AG08396 (cell line): ENCODE measurements around the gene SELENOM.

Experiments used
- DNase-seq: peaks from one replicate; pipeline ENCODE4 v3.0.0; 2012; ENCODE audit warnings: low spot score, mixed read lengths

The SELENOM gene, protein sequence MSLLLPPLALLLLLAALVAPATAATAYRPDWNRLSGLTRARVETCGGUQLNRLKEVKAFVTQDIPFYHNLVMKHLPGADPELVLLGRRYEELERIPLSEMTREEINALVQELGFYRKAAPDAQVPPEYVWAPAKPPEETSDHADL

DNA sequence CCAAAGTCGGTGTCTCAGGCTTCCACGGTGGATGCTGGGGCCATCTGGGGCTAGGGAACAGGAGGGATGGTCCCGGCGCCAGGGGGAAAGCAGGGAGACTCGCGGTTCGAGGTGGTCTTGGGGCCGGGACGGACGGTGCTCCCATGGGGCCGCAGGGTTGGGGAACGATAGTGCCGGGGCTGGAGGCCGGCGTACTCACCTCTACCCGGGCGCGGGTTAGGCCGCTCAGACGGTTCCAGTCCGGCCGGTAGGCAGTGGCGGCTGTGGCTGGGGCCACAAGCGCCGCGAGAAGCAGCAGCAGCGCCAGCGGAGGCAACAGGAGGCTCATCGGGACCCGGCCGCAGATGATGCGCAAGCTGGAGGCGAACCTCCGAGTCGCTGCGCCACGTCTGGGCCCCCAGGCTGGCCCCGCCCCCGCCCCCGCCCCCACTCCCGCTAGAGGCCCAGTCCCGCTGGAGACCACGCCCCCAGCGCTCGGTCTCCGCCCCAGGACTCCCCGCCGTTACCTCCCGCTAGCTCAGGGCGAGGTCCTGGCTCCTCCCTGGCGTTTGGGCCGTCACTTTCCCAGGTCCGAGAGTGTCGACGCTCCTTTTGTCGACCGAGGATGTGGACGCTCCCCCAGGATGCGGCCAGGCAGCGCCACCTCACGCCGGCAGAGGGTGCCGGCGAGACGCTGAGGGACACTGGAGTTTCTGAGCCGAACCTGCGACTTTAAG is at the start of gene SELENOM:
Gene SELENOM, minus strand, starts transcription at position 391 of the 716 bp plus-strand sequence. Its CDS starts 63 bp downstream, at position 328.
- peak; percentile 98 for DNase-seq

DNA sequence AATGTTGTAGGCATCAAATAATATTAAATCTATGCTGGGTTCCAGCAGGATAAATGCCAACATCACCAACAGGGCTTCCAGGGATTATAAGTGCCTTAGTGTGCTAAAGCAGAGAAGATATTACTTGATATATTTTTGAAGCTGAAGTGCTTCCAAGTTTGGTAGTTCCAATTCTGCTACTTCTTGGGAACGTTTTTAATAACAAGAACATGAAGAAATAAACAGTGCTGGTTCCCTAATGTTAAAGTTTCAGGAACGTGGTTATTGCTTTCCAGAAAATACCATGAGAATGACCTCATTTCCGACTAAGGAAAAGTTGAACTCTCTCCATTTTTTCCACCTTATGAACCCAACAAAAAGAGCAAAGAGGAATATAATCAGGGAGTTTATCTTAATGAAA is 48.1 kb upstream of the SELENOM start:
- DNase-seq: no peak

DNA sequence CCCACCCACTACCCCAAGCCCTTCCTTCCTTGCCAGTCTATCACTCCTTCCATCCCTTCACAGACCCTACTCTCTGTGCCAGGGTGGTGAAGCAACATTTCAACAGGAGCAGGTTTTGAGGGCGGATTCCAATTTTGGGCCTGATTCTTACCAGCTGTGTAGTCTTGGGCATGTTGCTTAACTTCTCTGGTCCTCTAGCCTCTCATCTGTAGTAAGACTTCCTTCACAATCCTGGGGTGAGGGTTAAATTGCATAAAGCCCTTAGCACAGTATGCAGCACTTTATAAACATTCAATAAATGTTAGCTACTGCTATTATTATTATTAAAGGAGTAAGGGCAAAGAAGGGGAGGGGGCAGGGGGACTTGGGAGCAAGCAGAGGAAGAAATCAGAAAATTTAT is 47.6 kb upstream of the SELENOM start:
- DNase-seq: no peak

DNA sequence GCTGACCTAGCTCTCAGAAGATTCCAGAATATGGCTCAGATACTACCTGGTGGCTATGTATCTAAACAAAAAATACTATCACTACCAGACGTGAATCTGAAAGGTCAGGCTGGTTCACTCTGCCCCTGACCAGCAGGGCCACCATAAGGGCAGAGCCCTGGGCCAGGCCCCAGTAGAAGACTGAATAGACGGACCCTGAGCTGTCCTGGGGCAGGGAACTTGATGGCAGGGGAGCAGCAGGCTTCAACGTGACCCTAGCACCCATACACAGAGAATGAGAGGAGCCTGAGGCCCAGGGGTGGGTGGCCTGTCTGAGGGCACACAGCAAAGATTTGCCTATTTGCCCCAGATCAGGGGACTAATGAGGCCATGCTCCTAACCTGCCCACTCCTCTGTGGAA is 46.0 kb upstream of the SELENOM start:
- DNase-seq: no peak

DNA sequence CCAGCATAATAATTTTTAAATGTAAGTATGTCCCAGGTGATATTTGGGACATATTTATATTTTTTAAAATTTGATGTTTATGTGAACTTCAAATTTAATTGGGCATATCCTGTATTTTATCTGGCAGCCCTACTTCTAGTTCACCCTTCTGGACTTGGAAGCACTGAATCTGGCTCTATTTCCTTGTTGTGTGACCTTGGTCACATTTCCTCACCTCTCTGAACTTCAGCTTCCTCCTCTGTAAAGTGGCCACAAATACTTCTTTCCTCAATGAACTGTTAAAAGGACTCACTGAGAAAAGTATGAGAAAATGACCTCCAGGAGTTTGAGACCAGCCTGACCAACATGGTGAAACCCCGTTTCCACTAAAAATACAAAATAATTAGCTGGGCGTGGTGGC is 44.5 kb upstream of the SELENOM start:
- no peak for DNase-seq

DNA sequence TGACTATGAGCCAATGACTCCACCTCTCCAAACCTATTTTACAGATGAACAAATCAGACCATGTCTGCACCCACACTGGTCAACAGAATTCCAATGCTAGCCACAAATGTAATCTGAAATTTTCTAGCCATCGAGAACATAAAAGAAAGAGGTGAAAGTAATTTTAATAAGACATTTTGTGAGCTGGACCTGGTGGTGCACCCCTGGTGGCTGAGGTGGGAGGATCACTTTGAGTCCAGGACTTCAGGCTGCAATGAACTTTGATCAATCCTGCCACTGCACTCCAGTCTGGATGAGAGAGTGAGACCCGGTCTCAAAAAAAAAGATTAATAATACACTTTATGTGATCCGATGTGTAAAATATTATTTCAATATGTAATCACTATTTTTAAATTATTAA is 43.2 kb upstream of the SELENOM start:
- DNase-seq: no peak

DNA sequence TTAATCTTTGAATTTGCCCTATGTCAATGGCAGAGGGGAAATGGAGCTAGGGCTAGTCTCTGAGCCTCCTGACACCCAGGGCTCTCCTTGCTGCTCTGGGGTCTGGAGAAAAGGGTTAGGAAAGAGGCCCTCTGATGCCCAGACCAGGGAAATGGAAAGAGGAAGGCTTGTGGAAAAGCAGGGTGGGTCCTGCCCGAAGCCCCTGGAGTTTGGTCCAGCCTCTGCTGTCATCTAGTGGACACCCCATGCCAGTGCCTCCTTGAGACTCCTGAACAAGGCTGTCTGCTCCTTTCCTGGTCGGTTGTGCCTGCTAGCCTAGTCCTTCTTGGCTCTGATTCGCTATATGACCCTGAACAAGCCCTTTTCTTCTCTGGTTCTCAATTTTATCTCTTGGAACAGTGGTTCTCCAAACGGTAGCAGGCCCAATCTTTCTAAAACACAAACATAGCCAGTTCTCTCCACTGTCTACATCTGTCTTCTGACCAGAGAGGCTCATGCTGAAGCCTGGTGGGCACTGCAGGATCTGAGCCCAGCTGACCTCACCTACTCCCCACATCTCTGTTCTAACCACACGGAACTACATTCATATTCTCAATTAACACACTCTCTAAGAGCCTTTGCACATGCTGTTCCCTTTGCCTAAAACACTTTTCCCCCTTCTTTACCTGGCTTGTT is 41.7 kb upstream of the SELENOM start:
- peak; percentile 88 for DNase-seq

DNA sequence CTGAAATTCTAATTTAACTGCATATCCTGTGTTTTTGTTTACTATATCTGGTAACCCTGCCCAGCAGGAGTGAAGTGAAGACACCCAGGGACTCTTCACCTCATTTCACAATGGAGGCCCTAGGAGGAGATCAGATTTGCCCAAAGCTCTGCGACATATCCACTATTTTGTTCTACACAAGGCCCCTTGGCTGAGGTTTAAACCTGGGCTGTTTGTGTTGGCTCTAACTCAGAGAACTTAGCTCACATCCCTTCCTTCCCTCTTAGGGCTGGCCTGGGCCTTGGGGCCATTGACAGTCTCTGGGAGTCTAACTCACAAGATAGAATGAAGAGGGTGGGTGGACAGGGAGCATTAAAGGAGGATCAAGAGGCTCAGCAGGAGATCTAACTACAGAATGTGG is 41.1 kb upstream of the SELENOM start:
- DNase-seq: peak; percentile 24

DNA sequence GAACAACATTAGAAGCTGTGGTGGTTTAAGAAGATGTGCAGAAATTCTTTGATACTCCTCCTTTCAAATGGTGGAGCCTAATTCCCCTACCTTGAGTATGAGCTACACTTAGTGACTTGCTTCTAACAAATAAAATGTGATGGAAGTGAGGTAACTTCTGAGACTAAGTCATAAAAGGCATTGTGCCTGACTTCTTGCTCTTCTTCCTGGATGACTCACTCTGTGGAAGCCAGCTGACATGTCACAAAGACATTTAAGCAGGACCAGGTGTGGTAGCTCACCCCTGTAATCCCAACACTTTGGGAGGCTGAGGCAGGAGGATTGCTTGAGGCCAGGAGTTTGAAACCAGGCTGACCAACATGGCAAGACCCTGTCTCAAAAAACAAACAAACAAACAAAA is 36.9 kb upstream of the SELENOM start:
- peak; percentile 7 for DNase-seq

DNA sequence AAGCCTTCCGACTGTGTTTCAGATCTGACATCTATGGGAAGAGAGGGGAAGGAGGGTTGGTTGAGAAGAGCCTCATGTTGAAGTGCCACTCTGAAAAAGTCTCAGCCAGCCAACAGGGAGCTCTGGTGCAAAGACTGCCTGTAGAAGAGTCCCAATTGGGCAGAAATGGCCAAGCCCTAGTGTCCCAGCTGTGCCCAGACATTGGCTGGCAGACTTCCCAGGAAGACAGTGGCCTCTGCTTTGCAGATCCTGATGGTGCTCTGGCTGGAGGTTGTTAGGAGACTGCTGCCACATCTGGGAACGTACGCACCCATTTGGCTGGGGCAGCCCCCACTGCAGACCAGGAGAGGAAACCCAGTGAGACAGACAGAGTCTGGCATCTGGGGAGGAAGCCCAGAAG is 36.2 kb upstream of the SELENOM start:
- DNase-seq: no peak

DNA sequence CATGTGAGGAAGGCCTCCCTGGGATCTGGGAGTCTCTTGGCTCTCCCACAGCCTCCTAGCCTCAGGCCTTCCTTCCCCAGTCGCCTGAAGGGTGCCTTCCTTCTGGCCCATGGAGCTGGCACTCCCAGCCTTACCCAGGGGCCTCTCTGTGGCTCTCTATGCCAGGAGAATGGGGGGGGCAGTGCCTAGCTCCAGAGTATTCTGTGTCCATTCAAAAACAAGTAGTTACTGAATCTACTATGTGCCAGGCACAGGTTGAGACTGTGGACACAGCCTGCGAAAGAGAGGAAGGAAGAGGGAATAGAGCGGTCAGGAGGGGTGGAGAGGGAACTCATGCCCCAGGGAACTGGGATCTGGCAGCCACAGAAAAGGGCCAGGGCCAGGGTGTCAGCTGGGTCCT is 35.7 kb upstream of the SELENOM start:
- no peak for DNase-seq

DNA sequence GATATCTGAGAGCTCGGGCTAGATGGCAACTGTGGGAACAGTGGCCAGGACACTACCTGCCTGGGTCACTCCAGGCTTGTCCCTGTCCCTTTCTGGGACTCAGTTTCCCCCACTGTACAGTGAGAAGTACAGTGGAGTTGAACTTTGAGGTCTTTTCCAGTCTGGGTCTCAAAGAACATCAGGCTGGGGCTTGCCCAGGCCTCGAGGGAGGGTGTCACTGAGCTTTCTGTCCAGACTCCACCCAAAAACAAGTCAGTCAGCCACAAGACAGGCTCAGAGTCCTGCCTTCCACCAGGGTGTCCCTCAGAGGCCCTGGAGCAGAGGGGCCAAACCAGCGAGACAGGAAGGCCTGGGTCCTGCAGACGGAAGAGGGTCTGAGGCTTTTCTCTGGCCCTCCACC is 34.9 kb upstream of the SELENOM start:
- DNase-seq: no peak

DNA sequence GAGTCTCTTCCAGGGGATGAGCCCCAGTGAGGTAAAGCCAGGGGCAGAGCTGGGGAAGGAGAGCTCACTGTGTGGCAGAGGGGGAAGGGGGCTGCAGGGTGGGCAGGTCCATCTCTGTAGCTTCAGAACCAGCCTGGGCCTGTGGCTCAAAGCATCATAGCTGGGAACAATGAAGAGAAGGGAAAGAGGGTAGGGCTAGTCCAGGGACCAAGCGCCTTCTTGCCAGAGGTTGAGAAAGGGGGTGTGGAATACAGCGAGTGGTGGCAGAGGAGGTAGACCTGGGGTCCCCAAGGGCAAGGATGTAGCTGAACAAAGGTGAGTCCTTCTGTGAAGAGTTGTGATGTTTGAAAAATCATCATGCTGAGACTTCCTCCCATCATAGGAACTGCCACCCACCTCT is 34.2 kb upstream of the SELENOM start:
- DNase-seq: no peak

DNA sequence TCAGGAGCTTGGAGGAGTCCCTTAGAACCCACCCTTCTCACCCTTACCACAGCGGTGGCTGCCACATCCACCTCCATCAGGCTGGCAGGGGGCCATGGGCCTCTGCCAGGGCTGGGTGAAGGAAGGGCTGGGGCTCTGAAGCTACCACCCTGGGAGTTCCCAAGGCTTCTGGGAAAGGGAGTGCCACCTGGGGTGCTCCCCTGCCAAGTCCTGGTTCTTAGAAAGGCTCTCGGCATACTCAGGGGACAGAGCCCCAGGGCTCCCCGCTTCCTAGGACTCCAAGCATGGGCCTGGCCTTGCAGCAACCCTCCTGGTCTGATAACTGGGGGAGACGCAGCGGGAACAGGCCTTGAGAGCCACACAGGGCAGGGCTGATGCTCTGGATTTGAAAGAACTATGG is 33.4 kb upstream of the SELENOM start:
- DNase-seq: no peak

DNA sequence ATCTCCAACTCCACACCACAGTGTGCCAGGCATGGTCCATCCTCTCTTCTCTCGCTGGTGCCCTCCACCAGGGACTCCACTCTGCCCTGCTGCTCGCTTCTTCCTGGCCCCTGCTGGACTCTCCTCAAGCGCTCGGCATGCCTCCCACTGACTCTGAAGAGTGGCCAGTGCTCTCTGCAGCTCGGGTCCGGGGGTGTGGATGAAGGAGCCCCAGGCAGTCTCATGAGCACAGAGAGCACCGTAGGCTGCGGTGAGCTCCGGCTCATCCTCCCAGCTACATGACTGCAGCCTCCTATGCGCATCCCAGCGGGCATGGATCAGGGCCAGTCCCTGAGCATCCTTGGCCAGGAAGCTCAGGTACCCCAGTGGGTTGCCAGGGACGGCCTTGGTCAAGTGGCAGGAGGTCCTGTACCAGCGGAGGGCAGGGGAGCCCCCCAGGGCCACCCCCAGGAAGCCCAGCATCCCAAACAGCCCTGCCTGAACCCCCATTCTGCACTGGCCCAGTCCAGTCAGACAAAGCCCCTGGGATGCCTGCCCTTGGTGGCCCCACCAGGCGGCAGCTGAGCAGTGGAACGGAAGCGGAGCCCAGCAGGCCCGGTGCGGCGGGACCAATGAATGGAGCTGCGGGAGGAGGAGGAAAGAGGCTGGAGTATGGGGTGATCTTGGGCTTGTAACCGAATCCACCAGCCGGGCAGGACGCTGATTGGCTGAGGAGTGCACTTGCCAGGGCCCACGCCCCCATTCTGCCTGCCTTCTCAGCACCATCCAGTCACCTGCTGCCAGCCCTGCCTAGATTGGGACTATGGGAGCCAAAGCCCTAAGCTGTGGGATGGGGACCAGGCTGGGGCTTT is 32.7 kb upstream of the SELENOM start, which contains the start of gene PLA2G3:
Gene PLA2G3, minus strand, starts transcription at position 643 of the 851 bp plus-strand sequence. Its CDS starts 154 bp downstream, at position 489.
- DNase-seq: peak; percentile 72

DNA sequence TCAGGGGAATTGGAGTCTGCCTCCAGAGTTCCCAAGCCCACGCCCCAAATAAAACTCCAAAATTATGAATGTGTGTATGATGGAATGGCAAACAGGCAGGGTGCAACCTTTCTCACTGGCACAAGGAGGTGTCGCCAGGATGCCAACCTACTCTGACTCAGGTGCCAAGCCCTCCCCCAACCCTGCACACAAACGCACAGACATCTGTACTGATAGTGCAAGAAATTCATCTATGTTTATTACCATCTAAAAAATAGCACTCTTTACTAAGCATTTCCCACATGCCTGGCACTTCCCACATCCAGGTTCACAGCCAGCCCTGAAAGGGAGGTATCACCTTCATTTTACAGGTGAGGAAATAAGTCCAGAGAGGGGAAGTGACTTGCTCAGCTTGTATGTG is 31.7 kb upstream of the SELENOM start:
- DNase-seq: no peak

DNA sequence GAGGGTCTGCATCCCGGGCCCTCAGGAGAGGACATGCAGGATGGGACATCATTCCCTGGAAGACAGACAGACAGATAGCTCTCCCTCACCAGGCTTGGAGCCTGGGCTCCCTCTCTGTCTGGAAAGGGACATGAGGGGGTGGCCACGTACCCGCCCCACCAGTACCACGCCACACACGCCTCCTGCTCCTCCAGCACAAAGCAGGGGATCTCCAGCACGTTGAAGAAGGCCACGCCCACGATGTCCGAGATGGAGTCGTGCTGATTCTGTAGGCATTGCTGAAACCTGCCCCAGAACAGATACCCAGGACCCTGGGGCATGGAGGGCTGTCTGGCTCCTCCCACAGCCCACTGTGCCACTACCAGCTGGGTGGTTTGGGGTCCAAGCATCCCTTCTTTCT is 30.8 kb upstream of the SELENOM start:
- no peak for DNase-seq

DNA sequence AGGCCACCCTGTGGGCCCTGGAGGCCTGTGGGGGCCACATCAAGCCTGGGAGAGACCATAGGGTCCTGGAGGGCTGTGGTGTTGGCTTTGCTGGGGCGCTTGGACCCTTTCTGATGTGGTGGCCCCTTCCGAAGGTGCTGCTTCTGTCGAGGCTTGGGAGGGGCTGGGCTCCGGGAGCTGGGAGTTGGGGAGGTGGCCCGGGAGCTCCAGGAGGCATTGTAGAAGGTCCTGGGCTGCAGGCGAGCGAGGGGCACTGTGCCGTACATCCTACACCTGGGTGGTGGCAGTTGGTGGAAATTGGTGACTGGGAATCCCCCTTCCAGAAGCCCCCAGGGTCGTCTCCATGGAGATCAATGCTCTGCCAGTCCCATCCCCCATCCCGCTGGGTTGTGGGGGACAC is 30.4 kb upstream of the SELENOM start:
- no peak for DNase-seq

DNA sequence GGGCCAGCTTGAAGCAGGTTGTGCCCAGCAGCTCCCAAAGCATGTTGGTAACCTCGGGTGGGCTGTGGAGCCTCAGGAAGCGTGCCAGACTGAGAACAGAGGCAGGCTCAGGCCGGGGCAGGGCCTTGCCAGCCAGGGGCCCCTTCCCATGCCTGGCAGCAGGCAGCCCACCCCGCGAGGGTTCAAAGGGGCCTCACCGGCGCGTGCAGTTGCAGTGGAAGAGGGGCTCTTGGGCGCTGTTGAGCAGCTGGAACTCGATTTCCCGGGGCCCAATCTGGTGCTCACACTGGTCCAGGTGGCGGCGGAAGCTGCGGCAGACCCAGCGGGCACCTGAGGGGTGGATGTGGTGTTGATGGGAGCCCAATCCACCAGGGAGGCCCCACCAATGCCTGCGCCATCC is 29.3 kb upstream of the SELENOM start:
- no peak for DNase-seq

DNA sequence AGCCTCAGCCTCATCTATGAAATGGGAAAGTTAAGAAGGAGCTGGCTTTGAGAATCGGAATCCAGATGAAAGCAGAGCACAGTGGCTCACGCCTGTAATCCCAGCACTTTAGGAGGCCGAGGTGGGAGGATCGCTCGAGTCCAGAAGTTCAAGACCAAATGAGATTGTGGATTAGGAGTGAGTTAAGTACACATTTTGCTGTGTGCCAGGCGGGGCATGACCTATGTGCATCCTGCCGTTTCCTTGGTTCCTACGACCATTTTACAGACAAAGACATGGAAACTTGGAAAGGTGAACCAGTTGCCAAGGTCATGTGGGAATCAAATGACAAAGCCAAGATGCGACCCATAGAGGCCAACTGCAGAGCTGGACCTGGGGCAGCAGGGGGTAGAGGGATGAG is 28.8 kb upstream of the SELENOM start:
- DNase-seq: no peak

DNA sequence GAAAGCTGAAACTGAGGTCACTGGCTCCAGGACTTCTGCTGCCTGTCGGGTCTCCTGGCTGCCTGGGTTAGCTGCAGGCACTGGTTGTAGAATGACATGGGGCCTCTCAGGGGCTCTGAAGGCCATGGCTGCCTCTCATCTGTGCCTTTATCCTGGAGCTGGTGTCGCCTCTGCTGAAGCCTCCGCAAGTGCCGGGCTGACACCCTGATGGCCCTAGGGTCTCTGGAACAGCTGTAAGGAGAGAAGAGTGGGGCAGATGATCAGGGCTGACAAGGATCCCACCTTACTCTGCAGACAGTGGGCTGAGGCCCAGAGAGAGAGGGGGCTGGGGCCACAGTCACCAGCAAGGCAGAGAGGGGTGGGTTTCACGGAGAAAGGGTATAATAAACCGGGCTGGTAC is 28.3 kb upstream of the SELENOM start:
- DNase-seq: peak; percentile 3

DNA sequence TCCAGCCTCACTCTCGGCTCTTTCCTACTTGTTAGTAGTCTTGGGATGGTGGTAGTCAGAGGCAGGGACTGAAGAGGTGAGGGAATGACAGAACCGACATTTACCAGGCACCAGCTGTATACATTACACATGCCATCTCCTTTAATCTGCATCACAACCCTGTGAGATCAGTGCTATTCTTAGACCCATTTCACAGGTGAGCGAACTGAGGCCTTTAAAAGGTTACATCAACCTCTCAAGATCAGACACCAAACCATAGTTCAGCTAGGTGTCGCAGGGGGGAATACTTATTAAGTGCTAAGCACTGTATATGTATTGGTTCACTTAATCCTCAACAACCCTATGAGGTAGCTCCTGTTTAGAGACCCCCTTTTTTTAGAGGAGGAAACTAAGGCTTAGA is 27.3 kb upstream of the SELENOM start:
- peak; percentile 12 for DNase-seq

DNA sequence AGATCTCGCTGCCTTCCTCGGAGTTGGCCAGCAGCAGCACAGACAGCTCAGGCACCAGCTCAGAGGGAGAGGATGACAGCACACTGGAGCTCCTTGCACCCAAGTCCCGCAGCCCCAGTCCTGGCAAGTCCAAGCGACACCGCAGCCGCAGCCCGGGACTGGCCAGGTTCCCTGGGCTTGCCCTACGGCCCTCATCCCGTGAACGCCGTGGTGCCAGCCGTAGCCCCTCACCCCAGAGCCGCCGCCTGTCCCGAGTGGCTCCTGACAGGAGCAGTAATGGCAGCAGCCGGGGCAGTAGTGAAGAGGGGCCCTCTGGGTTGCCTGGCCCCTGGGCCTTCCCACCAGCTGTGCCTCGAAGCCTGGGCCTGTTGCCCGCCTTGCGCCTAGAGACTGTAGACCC is 26.5 kb upstream of the SELENOM start:
- DNase-seq: peak; percentile 3
